Measurements from ENCODE around the gene SLC23A3.

- TF ChIP-seq ELF4 (IDR thresholded peaks at IDR 0.05) (no peak), FOXM1 (IDR thresholded peaks at IDR 0.05; ENCODE audit: borderline replicate concordance) (no peak), SUZ12 (IDR thresholded peaks at IDR 0.05) (no peak), TARDBP (IDR thresholded peaks at IDR 0.05) (peak; percentile 47; the same call in 1 of the 2 replicates), HDGF (IDR thresholded peaks at IDR 0.05; ENCODE audit: borderline replicate concordance) (no peak), PKNOX1 (IDR thresholded peaks at IDR 0.05) (no peak), L3MBTL2 (conservative IDR thresholded peaks at IDR 0.05) (peak; percentile 91), FOXK2 (IDR thresholded peaks at IDR 0.05) (no peak), ARNT (IDR thresholded peaks at IDR 0.05) (no peak), BHLHE40 (IDR thresholded peaks at IDR 0.05; ENCODE audit: borderline replicate concordance) (no peak)
Observed at GRCh38 chr2:219218732-219219701, 49.2 kb upstream of the SLC23A3 start, which contains the start of gene ABCB6.

All from HEK293T (cell line).